ENCODE results near the gene ADTRP.

Gene ADTRP

DNA sequence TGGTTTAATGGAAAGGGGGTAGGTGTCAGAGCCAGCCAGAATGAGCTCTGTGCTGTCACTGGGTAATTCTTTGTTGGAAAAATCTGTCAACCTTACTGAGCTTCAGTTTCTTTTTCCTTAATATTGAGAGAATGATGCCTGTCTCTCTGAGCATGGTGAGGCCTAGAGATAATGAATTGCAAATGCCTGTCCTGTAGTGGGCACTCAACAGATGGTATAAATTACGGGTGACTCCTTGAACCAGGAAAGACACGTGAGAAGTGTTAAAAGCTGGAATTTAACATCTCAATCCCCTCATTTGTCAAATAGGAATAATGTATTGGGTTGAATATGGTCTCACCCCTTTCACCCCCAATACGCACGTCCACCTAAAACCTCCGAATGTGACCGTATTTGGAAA, 74.9 kb downstream of the ADTRP start:
- H3K4me3 ChIP-seq (ENCODE audit: low read depth, low read length): no peak overlapping the region
- TF ChIP-seq, protein P1, sequence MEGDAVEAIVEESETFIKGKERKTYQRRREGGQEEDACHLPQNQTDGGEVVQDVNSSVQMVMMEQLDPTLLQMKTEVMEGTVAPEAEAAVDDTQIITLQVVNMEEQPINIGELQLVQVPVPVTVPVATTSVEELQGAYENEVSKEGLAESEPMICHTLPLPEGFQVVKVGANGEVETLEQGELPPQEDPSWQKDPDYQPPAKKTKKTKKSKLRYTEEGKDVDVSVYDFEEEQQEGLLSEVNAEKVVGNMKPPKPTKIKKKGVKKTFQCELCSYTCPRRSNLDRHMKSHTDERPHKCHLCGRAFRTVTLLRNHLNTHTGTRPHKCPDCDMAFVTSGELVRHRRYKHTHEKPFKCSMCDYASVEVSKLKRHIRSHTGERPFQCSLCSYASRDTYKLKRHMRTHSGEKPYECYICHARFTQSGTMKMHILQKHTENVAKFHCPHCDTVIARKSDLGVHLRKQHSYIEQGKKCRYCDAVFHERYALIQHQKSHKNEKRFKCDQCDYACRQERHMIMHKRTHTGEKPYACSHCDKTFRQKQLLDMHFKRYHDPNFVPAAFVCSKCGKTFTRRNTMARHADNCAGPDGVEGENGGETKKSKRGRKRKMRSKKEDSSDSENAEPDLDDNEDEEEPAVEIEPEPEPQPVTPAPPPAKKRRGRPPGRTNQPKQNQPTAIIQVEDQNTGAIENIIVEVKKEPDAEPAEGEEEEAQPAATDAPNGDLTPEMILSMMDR (IDR thresholded peaks at IDR 0.05; ENCODE audit: low read depth, low read length, missing control alignments): no peak
- DNase-seq (ENCODE audit: low read depth): no peak

DNA sequence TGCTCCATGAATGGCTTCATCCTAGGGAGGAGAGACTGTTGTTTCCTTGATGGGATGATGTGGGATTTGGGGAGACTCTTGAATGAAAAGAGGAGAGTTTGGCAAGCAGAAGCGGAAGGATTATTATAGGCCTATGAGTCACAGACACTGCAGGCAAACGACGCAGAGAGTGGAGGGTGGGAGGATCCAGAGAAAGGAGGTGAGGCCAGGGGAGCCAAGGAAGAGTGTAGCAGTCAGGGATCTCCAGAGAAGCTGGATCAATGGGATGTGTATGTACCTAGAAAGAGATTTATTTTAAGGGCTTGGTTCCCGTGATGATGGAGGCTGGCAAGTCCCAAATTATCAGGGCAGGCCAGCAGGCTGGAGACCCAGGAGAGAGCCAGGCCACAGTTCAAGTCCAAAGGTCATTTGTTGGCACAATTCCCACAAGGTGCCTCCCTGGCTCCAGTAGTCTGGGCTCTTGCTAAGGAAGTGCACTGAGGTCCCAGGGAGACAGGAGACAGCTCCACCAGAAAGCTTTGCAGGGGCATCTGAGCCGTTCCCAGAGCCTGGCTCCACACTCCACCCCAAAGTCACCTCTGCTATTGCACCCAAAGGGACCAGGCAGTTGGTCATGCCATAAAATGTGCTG, 76.0 kb downstream of the ADTRP start:
- no peak for DNase-seq (ENCODE audit: low read depth)
- H3K4me3 ChIP-seq (ENCODE audit: low read depth, low read length): no peak overlapping the region
- TF ChIP-seq, protein P1 (IDR thresholded peaks at IDR 0.05; ENCODE audit: low read depth, low read length, missing control alignments): no peak

- DNase-seq (ENCODE audit: low read depth): no peak
- H3K4me3 ChIP-seq (ENCODE audit: low read depth, low read length): no peak overlapping the region
- TF ChIP-seq, protein P1 (IDR thresholded peaks at IDR 0.05; ENCODE audit: low read depth, low read length, missing control alignments): no peak
These were observed 76.5 kb downstream of the ADTRP start for GRCh38 chr6:11702089-11702488.

- H3K4me3 ChIP-seq (ENCODE audit: low read depth, low read length): no peak overlapping the region
- TF ChIP-seq, protein P1 (IDR thresholded peaks at IDR 0.05; ENCODE audit: low read depth, low read length, missing control alignments): no peak
- DNase-seq (ENCODE audit: low read depth): no peak
These were observed 77.0 kb downstream of the ADTRP start for GRCh38 chr6:11701573-11701972.

DNA sequence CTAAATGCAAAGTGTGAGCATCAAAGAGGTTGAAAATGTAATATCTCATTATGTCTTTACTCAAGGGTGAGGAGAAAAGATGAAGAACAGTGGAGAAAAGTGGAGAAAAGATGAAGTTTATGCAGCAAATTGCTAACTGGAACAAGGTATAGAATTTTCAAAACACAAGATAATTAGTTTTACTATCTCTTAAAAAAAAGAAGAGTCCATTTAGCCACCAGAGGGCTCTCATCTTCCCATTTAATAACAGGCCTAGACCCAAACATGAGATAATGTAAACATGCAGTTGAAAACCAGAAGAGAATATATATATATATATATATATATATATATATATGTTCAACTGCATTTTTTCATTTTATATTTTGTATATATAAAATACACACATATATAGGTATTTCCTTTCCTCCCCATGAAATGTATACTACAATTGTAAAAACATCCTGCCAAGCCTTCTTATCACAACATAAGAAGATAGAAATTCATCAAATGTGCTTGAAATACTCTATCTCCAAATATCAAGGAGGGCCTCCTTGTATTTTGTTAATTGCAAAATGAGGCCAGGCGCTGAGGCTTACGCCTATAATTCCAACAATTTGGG, 78.4 kb downstream of the ADTRP start:
- TF ChIP-seq, protein P1 (IDR thresholded peaks at IDR 0.05; ENCODE audit: low read depth, low read length, missing control alignments): peak; percentile 41
- H3K4me3 ChIP-seq (ENCODE audit: low read depth, low read length): no peak overlapping the region
- DNase-seq (ENCODE audit: low read depth): no peak

GRCh38 chr6:11699576-11699975, 79.0 kb downstream of the ADTRP start:
- TF ChIP-seq, protein P1 (IDR thresholded peaks at IDR 0.05; ENCODE audit: low read depth, low read length, missing control alignments): no peak
- no peak for DNase-seq (ENCODE audit: low read depth)
- H3K4me3 ChIP-seq (ENCODE audit: low read depth, low read length): no peak overlapping the region

Measured in GM12864 (cell line).